Lower leg skin (tissue), 4 donors: ENCODE data around the gene TMEM82. TPM values are rescaled to one million over a fixed set of nuclear protein-coding genes. Genes with fewer than 3 reads are reported as not detected.

Source experiments
- DNase-seq, 2 donors: peaks; one replicate each; pipeline ENCODE4 v3.0.0-alpha.2; 2019; ENCODE audit warnings: low spot score in 2 of 2
- H3K4me3 ChIP-seq: fragments of 200-600 bp; sonication (generic); 2 replicates; pipeline ENCODE4 v1.5.1; 2017; ENCODE audit warnings: mild to moderate bottlenecking, low read depth; ENCODE audit not compliant: poor library complexity, severe bottlenecking
- POLR2A ChIP-seq, 2 donors: fragments of 450-650 bp; IDR thresholded peaks; one replicate each; pipeline ENCODE4 v1.6.1; 2016 to 2017; ENCODE audit warnings: antibody characterized with exemption in 2 of 2, mild to moderate bottlenecking in 1 of 2, moderate library complexity in 1 of 2
- WGBS, 2 donors: methylation state at CpG; one replicate each; pipeline ENCODE4 v1.1.5; 2018; 5-methylcytosine and 5-hydroxymethylcytosine counted together
- intact Hi-C: fragments of 100-400 bp; cut with DNase I; formaldehyde crosslinking; loops from one replicate; pipeline ENCODE4 v1.15.0; 2023; ENCODE audit warnings: low total_unique reads
- total RNA-seq, 4 donors: library from RNA; depleted of rRNA; stranded (reverse); fragments of >200 nt; gene quantifications; one replicate each; pipeline ENCODE4 v1.1.0, GENCODE V29; 2016
- TF ChIP-seq, protein P1 (sequence below), 3 donors: fragments of 450-650 bp; IDR thresholded peaks; one replicate each; pipeline ENCODE4 v1.5.1; 2016; ENCODE audit warnings: antibody characterized with exemption in 3 of 3, mild to moderate bottlenecking in 3 of 3, moderate library complexity in 2 of 3

Gene TMEM82
- total RNA-seq, 4 donors from 2014 or later = not detected

DNA sequence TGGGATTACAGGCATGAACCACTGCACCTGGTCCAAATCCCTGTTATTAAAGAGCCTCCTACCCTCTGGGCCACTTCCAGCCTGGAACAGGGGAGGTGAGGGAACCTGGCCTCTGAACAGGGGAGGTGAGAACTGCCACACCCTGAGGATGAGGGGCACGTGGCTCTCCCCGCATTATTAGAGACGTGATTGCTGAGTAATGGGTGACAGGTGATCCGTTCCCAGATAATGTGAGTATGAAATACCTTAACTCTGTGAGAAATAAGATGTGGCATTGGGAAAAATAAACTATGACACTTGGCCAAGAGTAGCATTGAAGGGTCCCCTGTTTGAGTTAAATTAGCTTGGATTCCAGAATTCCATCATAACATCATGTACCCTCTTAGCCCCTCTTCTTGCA is 19.9 kb upstream of the TMEM82 start:
- no peak overlapping the region for H3K4me3 ChIP-seq
- WGBS, 2 donors = 76 to 81% methylated on average over 4 of the region's 4 CpGs
- DNase-seq = no peak
- intact Hi-C loops = no loop called here
- TF ChIP-seq, protein P1, sequence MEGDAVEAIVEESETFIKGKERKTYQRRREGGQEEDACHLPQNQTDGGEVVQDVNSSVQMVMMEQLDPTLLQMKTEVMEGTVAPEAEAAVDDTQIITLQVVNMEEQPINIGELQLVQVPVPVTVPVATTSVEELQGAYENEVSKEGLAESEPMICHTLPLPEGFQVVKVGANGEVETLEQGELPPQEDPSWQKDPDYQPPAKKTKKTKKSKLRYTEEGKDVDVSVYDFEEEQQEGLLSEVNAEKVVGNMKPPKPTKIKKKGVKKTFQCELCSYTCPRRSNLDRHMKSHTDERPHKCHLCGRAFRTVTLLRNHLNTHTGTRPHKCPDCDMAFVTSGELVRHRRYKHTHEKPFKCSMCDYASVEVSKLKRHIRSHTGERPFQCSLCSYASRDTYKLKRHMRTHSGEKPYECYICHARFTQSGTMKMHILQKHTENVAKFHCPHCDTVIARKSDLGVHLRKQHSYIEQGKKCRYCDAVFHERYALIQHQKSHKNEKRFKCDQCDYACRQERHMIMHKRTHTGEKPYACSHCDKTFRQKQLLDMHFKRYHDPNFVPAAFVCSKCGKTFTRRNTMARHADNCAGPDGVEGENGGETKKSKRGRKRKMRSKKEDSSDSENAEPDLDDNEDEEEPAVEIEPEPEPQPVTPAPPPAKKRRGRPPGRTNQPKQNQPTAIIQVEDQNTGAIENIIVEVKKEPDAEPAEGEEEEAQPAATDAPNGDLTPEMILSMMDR (IDR thresholded peaks at IDR 0.05) = no peak
- no peak for TF ChIP-seq POLR2A (IDR thresholded peaks at IDR 0.05)

DNA sequence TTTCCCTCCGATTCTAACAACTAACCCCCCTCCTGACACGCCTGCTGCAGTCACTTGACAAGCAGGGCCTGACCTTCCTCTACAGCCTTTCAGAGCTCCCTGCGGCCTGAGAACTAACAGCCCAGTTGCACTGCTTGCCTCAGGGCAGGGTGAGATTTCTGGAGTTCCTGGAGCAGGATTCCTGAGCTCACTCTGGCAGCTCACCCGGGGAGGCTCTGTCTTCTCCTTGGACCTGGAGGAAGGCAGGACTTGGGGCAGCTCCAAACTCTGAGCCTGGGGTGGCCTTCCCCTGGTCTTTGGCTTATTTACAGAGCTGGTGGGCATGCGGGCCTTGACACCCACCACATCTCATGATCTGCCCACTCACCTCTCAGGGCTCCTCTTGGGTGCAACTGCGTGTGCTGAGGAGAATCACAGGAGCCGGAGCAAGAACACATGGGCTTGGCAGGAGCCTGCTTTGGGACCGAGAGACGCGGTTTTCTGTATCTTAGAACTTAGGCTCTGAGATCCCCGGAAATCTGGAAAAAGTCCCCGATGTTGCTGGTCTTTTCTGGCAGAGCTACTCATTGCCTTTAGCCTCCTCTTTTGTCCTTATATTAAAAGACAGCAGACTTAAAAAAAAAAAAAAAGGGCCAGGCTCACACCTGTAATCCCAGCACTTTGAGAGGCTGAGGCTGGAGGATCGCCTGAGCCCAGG is 19.3 kb upstream of the TMEM82 start:
- intact Hi-C loops = no loop called here
- TF ChIP-seq POLR2A (IDR thresholded peaks at IDR 0.05) = no peak
- TF ChIP-seq, protein P1 (IDR thresholded peaks at IDR 0.05) = no peak
- 78 to 86% methylated on average over 12 to 13 of the region's 13 CpGs for WGBS, 2 donors
- no peak overlapping the region for H3K4me3 ChIP-seq
- DNase-seq = no peak

DNA sequence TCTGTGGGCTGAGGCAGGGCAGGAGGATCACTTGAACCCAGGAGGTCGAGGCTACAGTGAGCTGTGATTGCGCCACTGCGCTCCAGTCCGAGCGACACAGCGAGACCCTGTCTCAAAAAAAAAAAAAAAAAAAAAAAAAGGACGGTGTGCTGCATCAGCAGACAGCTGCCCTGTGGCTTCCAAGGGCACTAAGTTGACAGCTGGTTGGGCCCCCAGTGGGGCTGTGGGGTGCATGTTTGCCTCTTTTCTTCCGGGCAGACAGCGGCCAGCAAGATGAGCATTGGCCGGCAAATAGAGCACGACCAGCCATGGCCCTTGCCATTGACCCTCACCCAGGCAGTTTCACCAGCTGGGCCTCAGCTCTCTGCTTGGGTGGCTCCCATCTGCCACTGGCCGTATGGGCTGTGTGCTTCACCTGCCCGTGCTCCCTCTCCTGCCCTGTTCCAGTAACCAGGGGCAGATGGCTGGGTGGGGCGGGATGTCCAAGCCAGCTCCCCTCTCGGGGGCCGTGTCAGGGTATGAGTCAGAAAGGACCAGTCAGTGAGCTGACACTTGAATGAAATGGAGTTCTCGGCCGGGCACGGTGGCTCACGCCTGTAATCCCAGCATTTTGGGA is 18.6 kb upstream of the TMEM82 start:
- no peak for DNase-seq
- intact Hi-C loops = no loop called here
- 85 to 93% methylated on average over 18 to 19 of the region's 20 CpGs for WGBS, 2 donors
- TF ChIP-seq, protein P1 (IDR thresholded peaks at IDR 0.05) = no peak
- no peak for TF ChIP-seq POLR2A (IDR thresholded peaks at IDR 0.05)
- no peak overlapping the region for H3K4me3 ChIP-seq

DNA sequence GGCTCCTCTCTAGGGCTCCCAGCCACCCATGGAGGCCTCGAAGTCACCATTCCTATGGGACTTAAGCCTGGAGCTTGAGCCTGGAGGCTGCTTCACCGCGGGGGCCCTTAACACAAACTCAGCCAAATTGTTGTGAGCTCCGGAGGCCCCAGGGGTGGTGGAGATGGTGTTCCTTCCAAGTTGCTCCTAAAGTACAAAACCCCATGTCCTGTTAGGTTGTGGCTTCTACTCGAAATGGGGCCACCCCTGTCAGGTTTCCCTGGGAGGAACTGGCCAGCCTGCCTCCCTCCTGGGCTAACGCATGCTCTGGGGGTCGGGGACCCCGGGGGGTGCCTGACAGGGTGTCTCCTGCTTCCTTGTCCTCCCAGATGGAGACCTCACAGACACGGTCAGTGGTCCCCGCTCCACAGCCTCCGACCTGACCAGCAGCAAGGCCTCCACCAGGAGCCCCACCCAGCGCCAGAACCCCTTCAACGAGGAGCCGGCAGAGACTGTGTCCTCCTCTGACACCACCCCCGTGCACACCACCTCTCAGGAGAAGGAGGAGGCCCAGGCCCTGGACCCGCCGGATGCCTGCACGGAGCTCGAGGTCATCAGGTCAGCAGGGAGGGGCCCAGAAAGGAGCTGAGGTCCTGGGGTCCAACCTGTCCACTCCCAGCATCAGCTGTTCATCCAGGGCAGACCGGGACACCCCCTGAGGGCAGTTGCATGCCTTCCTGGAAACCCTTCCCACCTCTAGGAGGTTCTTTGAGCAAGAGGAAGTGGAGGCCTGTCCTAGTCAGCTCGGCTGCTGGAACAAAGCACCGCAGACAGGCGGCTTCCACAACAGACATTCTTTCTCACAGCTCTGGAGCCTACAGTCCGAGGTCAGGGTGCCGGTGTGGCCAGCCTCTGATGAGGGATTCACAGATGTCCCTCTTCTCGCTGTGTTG is 17.1 kb upstream of the TMEM82 start:
- TF ChIP-seq POLR2A (IDR thresholded peaks at IDR 0.05) = no peak
- TF ChIP-seq, protein P1 (IDR thresholded peaks at IDR 0.05) = no peak
- DNase-seq = no peak
- 83 to 87% methylated on average over 9 to 19 of the region's 26 CpGs for WGBS, 2 donors
- H3K4me3 ChIP-seq = no peak overlapping the region
- intact Hi-C loops = no loop called here

DNA sequence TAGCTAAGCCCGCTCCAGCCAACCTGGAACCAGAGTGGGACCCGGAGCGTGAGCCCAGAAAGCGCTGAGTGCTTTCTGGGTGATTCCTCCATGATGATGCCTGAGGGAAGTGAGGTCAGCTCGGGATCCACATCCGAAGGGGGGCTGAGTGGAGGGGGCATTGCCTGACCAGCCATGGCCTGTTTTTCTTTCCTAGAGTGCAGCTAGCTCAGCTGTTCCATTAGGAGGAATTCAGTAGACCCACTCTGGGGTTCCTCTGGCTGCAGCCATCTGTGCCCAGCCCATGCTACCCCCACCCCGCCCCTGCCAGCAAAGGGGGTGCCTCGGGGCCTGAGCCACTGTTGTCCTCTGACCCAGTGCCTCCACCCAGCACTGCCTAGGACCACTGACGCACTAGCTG is 15.8 kb upstream of the TMEM82 start:
- intact Hi-C loops = no loop called here
- TF ChIP-seq POLR2A (IDR thresholded peaks at IDR 0.05) = no peak
- TF ChIP-seq, protein P1 (IDR thresholded peaks at IDR 0.05) = no peak
- no peak overlapping the region for H3K4me3 ChIP-seq
- no peak for DNase-seq
- WGBS, 2 donors = 89 to 97% methylated on average over 5 to 9 of the region's 9 CpGs
